Epidermal melanocyte (primary cell): ENCODE results near the gene MCAM.
A peak's percentile ranks its signal among the peaks of the same experiment; 100 is the strongest.

ENCODE experiments used
- DNase-seq: peaks from one replicate; pipeline ENCODE4 v3.0.0; 2011; ENCODE audit warnings: low spot score; ENCODE audit not compliant: insufficient read length

Gene MCAM

GRCh38 chr11:119346605-119347004 is 29.7 kb upstream of the MCAM start, which contains the start of gene MFRP:
Gene MFRP, minus strand, starts transcription at chr11:119346705. Its CDS starts 192 bp downstream, at chr11:119346513.
- no peak for DNase-seq

- no peak for DNase-seq
Observed at GRCh38 chr11:119345685-119346084, 28.8 kb upstream of the MCAM start.

GRCh38 chr11:119344291-119345010 is 27.5 kb upstream of the MCAM start:
- peak; percentile 6 for DNase-seq

GRCh38 chr11:119343726-119344125 is 26.8 kb upstream of the MCAM start:
- DNase-seq: no peak

GRCh38 chr11:119342362-119343130 is 25.6 kb upstream of the MCAM start:
- peak; percentile 10 for DNase-seq

- peak; percentile 12 for DNase-seq
Observed at GRCh38 chr11:119342023-119342300, 25.0 kb upstream of the MCAM start.

GRCh38 chr11:119341222-119342022 is 24.5 kb upstream of the MCAM start:
- peak; percentile 13 for DNase-seq

GRCh38 chr11:119340335-119341221 is 23.6 kb upstream of the MCAM start, which contains the start of gene C1QTNF5:
Gene C1QTNF5, minus strand, starts transcription at chr11:119340883. Its CDS starts 486 bp downstream, at chr11:119340397.
- peak; percentile 84 for DNase-seq

GRCh38 chr11:119339589-119340334 is 22.8 kb upstream of the MCAM start:
- peak; percentile 74 for DNase-seq

- peak; percentile 7 for DNase-seq
Observed at GRCh38 chr11:119338965-119339588, 22.1 kb upstream of the MCAM start.

GRCh38 chr11:119338318-119338890 is 21.5 kb upstream of the MCAM start:
- DNase-seq: peak; percentile 90

GRCh38 chr11:119337581-119338317 is 20.8 kb upstream of the MCAM start:
- DNase-seq: peak; percentile 14

GRCh38 chr11:119336744-119337469 is 20.0 kb upstream of the MCAM start:
- peak; percentile 9 for DNase-seq

- peak; percentile 7 for DNase-seq
Observed at GRCh38 chr11:119335655-119336543, 19.0 kb upstream of the MCAM start.

- DNase-seq: no peak
Observed at GRCh38 chr11:119335091-119335654, 18.2 kb upstream of the MCAM start.

- DNase-seq: peak; percentile 100
Observed at GRCh38 chr11:119334174-119334930, 17.4 kb upstream of the MCAM start, which contains the start of gene RNF26. Gene RNF26, plus strand, starts transcription at chr11:119334527. Its CDS starts 596 bp downstream, at chr11:119335123.
